BLaER1 (cell line): ENCODE measurements around the gene RNASEH2A.

ENCODE experiments used
- H3K27ac ChIP-seq: shearing (Covaris generic); formaldehyde crosslinking; 2 replicates; pipeline ENCODE4 v1.8.1; 2022
- H3K27me3 ChIP-seq: shearing (Covaris generic); formaldehyde crosslinking; 2 replicates; pipeline ENCODE4 v1.8.1; 2022
- H3K36me3 ChIP-seq: shearing (Covaris generic); formaldehyde crosslinking; 2 replicates; pipeline ENCODE4 v1.8.1; 2022
- H3K4me1 ChIP-seq: shearing (Covaris generic); formaldehyde crosslinking; 2 replicates; pipeline ENCODE4 v1.8.1; 2022
- H3K4me2 ChIP-seq: shearing (Covaris generic); formaldehyde crosslinking; 2 replicates; pipeline ENCODE4 v1.8.1; 2022
- H3K4me3 ChIP-seq: shearing (Covaris generic); formaldehyde crosslinking; 2 replicates; pipeline ENCODE4 v1.8.1; 2022
- H3K9ac ChIP-seq: shearing (Covaris generic); formaldehyde crosslinking; 2 replicates; pipeline ENCODE4 v1.8.1; 2022
- H3K9me3 ChIP-seq: shearing (Covaris generic); formaldehyde crosslinking; 2 replicates; pipeline ENCODE4 v1.8.1; 2022
- H4K20me1 ChIP-seq: shearing (Covaris generic); formaldehyde crosslinking; 2 replicates; pipeline ENCODE4 v1.8.1; 2022
- Cebpa-rat ChIP-seq: shearing (Covaris generic); IDR thresholded peaks from 2 replicates; pipeline ENCODE4 v1.8.1; 2022

RNASEH2A gene

DNA sequence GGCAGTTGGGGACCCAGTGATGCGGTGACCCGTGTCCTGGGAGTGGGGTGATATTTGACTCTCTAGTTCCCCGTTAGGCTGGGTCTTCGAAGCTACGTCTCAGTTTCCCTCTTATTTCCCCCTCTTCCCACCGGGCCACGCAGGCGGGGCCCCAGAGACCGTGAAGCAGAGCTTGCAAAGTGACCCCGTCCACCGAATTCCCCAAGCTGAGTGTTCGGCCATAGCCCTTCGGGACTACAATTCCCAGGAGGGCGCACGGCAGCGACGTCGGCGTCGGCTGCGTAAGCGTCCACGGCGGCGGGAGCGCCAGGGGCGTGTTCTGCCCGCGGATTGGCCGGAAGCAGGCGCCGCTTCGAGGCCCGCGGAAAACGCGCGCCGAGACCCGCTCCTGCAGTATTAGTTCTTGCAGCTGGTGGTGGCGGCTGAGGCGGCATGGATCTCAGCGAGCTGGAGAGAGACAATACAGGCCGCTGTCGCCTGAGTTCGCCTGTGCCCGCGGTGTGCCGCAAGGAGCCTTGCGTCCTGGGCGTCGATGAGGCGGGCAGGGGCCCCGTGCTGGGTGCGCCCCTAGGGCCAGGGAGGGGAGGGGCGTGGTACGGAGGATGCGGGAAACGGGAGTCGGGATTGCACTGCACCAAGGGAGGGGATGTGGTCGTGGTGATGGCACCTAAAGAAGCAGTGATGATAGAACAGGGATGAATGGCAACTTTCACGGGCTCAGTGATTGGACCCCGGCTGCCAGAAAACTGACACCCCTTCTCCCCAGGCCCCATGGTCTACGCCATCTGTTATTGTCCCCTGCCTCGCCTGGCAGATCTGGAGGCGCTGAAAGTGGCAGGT, at the start of gene RNASEH2A:
Gene RNASEH2A (plus strand): TSS at position 343 of the 840 bp plus-strand sequence. CDS start 90 bp downstream, at position 433.
- peak within 1 kb of the TSS; percentile 81 for H3K27ac ChIP-seq
- no peaks in the 10 kb centered on the region for H3K9me3 ChIP-seq
- H3K36me3 ChIP-seq, result peaks cover 43% of the 10 kb centered on the region
- peaks cover 44% of the 10 kb centered on the region for H3K4me1 ChIP-seq
- peak within 1 kb of the TSS; percentile 96 for H3K4me2 ChIP-seq
- H3K27me3 ChIP-seq, result no peaks in the 10 kb centered on the region
- H3K9ac ChIP-seq, result peak within 1 kb of the TSS; percentile 87
- TF ChIP-seq Cebpa-rat, result no peak
- H3K4me3 ChIP-seq, result peak within 1 kb of the TSS; percentile 78
- no peaks in the 10 kb centered on the region for H4K20me1 ChIP-seq

DNA sequence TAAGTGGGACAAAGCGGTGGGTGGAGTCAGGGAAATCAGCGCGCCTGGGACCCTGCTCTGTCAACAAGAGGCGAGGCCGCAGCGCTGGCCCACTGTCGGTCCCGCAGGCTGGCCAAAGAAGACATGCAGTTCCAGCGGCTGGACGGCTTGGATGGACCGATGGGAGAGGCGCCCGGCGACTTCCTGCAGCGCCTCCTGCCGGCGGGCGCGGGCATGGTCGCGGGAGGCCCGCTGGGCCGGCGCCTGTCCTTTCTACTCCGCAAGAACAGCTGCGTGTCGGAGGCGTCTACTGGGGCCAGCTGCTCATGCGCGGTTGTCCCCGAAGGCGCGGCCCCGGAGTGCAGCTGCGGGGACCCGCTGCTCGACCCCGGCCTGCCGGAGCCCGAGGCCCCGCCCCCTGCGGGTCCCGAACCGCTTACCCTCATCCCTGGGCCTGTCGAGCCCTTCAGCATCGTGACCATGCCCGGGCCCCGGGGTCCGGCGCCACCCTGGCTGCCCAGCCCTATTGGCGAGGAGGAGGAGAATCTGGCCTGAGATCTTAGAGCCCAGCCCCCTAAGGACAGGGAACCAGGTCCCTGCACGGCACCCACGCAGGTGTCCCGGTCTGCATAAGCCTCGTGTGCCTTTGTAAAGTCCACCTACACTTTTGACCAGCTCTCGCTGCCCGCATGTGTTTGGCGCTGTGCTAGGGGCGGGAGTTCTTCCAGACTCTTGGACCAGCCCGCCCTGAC, 48.7 kb upstream of the RNASEH2A start:
- Histone ChIP-seq H3K9me3 (no peaks in the 10 kb centered on the region), H3K4me3 (peak overlapping the region; percentile 23; the same call in 1 of the 2 replicates), H3K9ac (no peak overlapping the region), H3K36me3 (peaks cover 3% of the 10 kb centered on the region; the same call in 1 of the 2 replicates), H3K4me1 (peaks cover 32% of the 10 kb centered on the region), H3K27ac (no peak overlapping the region), H3K27me3 (no peaks in the 10 kb centered on the region), H4K20me1 (no peaks in the 10 kb centered on the region), H3K4me2 (peak overlapping the region; percentile 79)
- TF ChIP-seq Cebpa-rat, result no peak

DNA sequence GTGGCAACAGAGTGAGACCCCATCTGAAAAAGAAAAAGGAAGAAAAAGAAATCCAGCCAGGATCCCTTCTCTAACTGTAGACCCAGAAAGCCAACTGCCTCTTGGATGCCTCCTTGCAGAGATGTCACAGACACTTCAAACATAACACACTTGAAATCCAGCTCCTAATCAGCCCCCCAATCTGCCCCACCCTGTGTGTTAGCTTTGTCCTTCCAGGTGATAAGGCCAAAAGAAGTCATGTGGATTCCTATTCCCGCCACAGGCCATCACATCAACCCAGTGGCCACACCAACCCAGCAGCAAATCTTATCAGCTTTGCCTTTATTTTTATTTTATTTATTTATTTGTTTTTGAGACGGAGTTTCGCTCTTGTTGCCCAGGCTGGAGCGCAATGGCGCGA, 46.7 kb upstream of the RNASEH2A start:
- no peak overlapping the region for H3K4me2 ChIP-seq
- TF ChIP-seq Cebpa-rat, result no peak
- no peak overlapping the region for H3K4me3 ChIP-seq
- no peak overlapping the region for H3K9ac ChIP-seq
- H3K9me3 ChIP-seq, result no peaks in the 10 kb centered on the region
- H3K27me3 ChIP-seq, result no peaks in the 10 kb centered on the region
- H3K27ac ChIP-seq, result no peak overlapping the region
- H4K20me1 ChIP-seq, result no peaks in the 10 kb centered on the region
- H3K36me3 ChIP-seq, result peaks cover 17% of the 10 kb centered on the region
- peaks cover 22% of the 10 kb centered on the region for H3K4me1 ChIP-seq

DNA sequence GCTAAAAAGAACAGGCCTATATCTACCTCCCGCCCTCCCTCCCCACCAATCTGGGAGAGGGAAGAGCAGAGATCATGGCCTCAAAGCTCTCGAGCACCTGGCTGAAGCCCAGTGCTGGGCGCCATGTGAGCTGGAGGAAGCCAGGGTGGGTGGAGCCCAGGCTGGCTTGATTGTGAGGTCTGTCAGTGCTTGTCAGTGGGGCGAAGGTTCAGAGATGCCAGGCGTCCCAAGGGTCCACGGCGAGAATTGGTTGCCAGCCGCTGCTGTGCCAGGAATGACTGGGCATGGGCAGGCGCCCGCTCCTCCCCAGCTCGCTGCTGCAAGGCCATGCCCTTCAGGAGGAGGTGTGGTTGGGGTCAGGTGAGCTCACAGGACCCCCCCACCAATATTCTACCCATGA, 43.3 kb upstream of the RNASEH2A start:
- H4K20me1 ChIP-seq, result no peaks in the 10 kb centered on the region
- no peaks in the 10 kb centered on the region for H3K27me3 ChIP-seq
- peaks cover 30% of the 10 kb centered on the region for H3K36me3 ChIP-seq
- no peak overlapping the region for H3K27ac ChIP-seq
- peaks cover 10% of the 10 kb centered on the region for H3K4me1 ChIP-seq
- no peaks in the 10 kb centered on the region for H3K9me3 ChIP-seq
- H3K4me2 ChIP-seq, result no peak overlapping the region
- no peak overlapping the region for H3K4me3 ChIP-seq
- TF ChIP-seq Cebpa-rat, result no peak
- no peak overlapping the region for H3K9ac ChIP-seq

DNA sequence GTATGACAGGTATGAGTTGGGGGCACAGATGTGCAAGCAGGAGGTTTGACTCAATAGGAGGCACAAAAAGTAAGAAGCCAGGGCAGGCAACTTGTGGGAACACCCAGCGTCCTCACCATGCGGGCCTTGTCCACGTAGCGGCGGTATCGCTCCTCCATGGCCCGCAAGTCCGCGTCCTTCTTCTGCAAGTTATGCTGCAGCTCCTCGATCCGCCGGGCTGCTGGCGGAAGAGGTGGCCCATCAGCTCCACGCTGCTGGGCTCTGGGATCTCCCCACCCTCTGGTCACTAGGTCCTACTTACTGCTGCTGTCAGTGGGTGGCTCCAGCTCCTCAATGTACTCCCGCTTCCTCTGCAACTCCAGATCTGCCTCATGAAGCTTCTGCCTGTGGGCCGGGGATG, 41.7 kb upstream of the RNASEH2A start:
- TF ChIP-seq Cebpa-rat, result no peak
- Histone ChIP-seq H3K4me2 (no peak overlapping the region), H3K36me3 (peaks cover 30% of the 10 kb centered on the region), H3K27ac (no peak overlapping the region), H3K9me3 (no peaks in the 10 kb centered on the region), H4K20me1 (no peaks in the 10 kb centered on the region), H3K4me3 (no peak overlapping the region), H3K27me3 (no peaks in the 10 kb centered on the region), H3K4me1 (peaks cover 16% of the 10 kb centered on the region), H3K9ac (no peak overlapping the region)

DNA sequence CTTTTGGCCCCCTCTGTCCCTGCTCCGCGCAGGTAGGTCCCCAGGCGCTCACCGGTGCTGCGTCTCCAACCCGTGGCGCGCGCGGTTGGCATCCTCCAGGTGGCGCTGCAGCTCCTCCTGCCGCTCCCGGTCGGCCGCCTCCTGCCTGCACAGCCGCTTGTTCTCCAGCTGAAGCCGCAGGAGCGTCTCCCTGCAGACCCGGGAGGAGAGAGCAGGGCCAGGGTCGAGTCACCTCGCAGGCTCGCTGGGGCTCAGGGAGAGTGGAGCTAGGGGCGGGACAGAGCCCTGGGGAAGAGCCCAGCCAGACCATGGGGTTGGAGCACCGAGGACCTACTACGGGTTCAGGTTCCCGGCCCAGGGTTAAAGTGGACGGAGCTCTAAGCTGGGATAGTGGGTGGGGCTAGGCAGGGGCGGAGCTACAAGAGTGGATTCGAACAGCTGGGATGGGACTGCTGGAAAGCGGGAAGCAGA, 40.3 kb upstream of the RNASEH2A start:
- peaks cover 30% of the 10 kb centered on the region for H3K36me3 ChIP-seq
- peak overlapping the region; percentile 59 for H3K4me3 ChIP-seq
- no peak overlapping the region for H3K27ac ChIP-seq

DNA sequence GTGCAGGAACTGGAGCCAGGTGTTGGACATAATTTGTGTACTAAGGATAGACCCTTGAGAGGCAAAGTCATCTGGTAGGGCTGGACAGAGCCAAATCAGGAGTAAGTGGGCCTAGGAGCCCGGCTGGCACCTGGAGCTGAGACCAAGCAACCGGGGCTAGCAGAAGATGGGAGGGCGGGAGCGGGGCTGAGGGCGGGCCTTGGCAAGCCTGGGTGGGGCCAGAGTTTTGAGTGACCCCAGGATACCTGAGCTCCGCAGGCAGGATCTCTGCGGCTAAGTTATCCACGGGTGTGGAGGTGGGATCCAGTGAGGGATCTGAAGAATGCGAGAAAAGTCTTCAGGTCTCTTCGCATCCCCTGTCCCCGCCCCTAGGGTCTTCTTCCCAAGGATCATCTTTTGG, 39.2 kb upstream of the RNASEH2A start:
- Histone ChIP-seq H3K27ac (no peak overlapping the region), H4K20me1 (no peaks in the 10 kb centered on the region), H3K27me3 (no peaks in the 10 kb centered on the region), H3K4me2 (no peak overlapping the region), H3K9me3 (no peaks in the 10 kb centered on the region), H3K4me3 (no peak overlapping the region), H3K9ac (no peak overlapping the region), H3K36me3 (peaks cover 30% of the 10 kb centered on the region), H3K4me1 (peaks cover 25% of the 10 kb centered on the region)
- no peak for TF ChIP-seq Cebpa-rat

More for the DNA sequence above, 40.3 kb upstream of the RNASEH2A start:
- no peaks in the 10 kb centered on the region for H4K20me1 ChIP-seq
- H3K9me3 ChIP-seq, result no peaks in the 10 kb centered on the region
- H3K9ac ChIP-seq, result peak overlapping the region; percentile 53; the same call in 1 of the 2 replicates
- peak overlapping the region; percentile 80 for H3K4me2 ChIP-seq
- peaks cover 25% of the 10 kb centered on the region for H3K4me1 ChIP-seq
- no peak for TF ChIP-seq Cebpa-rat
- H3K27me3 ChIP-seq, result no peaks in the 10 kb centered on the region

DNA sequence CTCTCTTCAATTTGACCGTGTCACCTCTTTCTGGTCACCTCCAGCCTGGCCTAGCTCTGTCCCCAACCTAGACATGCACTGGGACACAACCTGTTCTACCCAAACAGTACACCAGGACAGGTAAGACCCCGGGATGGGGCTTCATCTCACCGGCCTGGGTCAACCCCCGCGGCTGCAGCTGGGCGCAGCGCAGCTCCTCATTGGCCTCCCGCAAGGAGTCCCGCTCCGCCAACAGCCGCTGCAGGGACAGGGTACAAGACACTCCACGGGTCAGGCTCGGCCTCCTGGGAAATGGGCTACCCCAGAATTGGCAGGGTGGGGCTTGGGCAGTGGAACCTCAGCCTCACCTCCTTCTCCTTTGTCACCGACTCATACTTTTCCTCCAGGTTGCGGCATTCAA, 38.7 kb upstream of the RNASEH2A start:
- Histone ChIP-seq H4K20me1 (no peaks in the 10 kb centered on the region), H3K9me3 (no peaks in the 10 kb centered on the region), H3K27me3 (no peaks in the 10 kb centered on the region), H3K9ac (no peak overlapping the region), H3K4me2 (no peak overlapping the region), H3K4me1 (peaks cover 25% of the 10 kb centered on the region), H3K36me3 (peaks cover 28% of the 10 kb centered on the region), H3K27ac (no peak overlapping the region), H3K4me3 (no peak overlapping the region)
- no peak for TF ChIP-seq Cebpa-rat

DNA sequence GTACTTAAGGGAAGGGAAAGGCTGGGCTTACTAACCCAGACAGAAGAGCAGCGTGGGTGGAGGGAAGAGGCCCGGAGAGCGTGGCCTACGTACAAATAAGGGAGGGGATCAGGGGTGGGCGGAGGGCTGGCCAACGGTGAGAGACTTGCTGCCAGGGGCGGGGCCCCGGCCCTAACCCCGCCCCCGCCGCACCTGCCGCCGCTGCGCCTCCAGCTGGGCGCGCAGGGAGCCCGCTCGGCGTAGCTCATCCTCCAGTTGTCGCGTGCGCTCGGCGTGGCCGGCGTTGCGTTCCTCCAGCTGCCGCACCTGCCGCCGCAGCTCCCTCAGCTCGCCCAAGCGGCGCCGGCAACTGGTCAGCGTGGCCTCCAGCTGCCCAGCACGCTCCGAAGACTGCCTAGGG, 36.7 kb upstream of the RNASEH2A start:
- H3K4me2 ChIP-seq, result peak overlapping the region; percentile 88

More for the DNA sequence above, 36.7 kb upstream of the RNASEH2A start:
- no peaks in the 10 kb centered on the region for H4K20me1 ChIP-seq
- peak overlapping the region; percentile 52; the same call in 1 of the 2 replicates for H3K9ac ChIP-seq
- H3K4me3 ChIP-seq, result peak overlapping the region; percentile 36; the same call in 1 of the 2 replicates
- H3K27ac ChIP-seq, result peak overlapping the region; percentile 62; the same call in 1 of the 2 replicates
- no peak for TF ChIP-seq Cebpa-rat
- H3K36me3 ChIP-seq, result peaks cover 13% of the 10 kb centered on the region; the same call in 1 of the 2 replicates
- no peaks in the 10 kb centered on the region for H3K27me3 ChIP-seq
- no peaks in the 10 kb centered on the region for H3K9me3 ChIP-seq
- H3K4me1 ChIP-seq, result peaks cover 36% of the 10 kb centered on the region
